Neural cell (in vitro differentiated cells): Measurements from ENCODE around the gene EPHA8. TPM values are rescaled to one million over a fixed set of nuclear protein-coding genes. Genes with fewer than 3 reads are reported as not detected.

ENCODE experiments used
- H2AFZ ChIP-seq: fragments of 200-600, 300-800 bp; sonication (generic), shearing (Covaris generic); 2 replicates; pipeline ENCODE4 v1.6.0; 2014; ENCODE audit warnings: low read depth, mild to moderate bottlenecking, antibody characterized with exemption, low read length, moderate library complexity
- H3F3A ChIP-seq: fragments of 200-600 bp; shearing (Covaris generic); 2 replicates; pipeline ENCODE4 v1.6.1; 2016; ENCODE audit warnings: mild to moderate bottlenecking, moderate library complexity, mixed read lengths, antibody characterized with exemption, low read length; ENCODE audit not compliant: insufficient read depth, poor library complexity, severe bottlenecking
- H3K27ac ChIP-seq: fragments of 200-600, 300-800 bp; sonication (generic), shearing (Covaris generic); 2 replicates; pipeline ENCODE4 v1.5.1; 2014; ENCODE audit warnings: mild to moderate bottlenecking, low read length, moderate library complexity
- H3K27me3 ChIP-seq: fragments of 300-800, 200-600 bp; sonication (generic), shearing (Covaris generic); 2 replicates; pipeline ENCODE4 v1.6.0; 2014; ENCODE audit warnings: mild to moderate bottlenecking, low read depth, low read length, moderate library complexity; ENCODE audit not compliant: insufficient read depth
- H3K36me3 ChIP-seq: fragments of 300-800, 200-600 bp; sonication (generic), shearing (Covaris generic); 2 replicates; pipeline ENCODE4 v1.5.1; 2014; ENCODE audit warnings: mild to moderate bottlenecking, antibody characterized with exemption, low read length, moderate library complexity; ENCODE audit not compliant: insufficient read depth
- H3K4me2 ChIP-seq: fragments of 300-800, 200-600 bp; sonication (generic), shearing (Covaris generic); 2 replicates; pipeline ENCODE4 v1.6.0; 2014; ENCODE audit warnings: mild to moderate bottlenecking, low read length
- H3K4me3 ChIP-seq: fragments of 300-800, 200-600 bp; sonication (generic), shearing (Covaris generic); 2 replicates; pipeline ENCODE4 v1.5.1; 2014; ENCODE audit warnings: mild to moderate bottlenecking, low read length, moderate library complexity
- H3K79me2 ChIP-seq: fragments of 200-600 bp; shearing (Covaris generic); replicated peaks from 2 replicates; pipeline ENCODE4 v1.6.0; 2014; ENCODE audit warnings: mild to moderate bottlenecking, low read length, moderate library complexity; ENCODE audit not compliant: insufficient read depth
- H3K9ac ChIP-seq: fragments of 300-800, 200-600 bp; sonication (generic), shearing (Covaris generic); 2 replicates; pipeline ENCODE4 v1.6.1; 2016; ENCODE audit warnings: mild to moderate bottlenecking, low read length, mixed read lengths
- H3K9me2 ChIP-seq: fragments of 200-600 bp; shearing (Covaris generic); 2 replicates; pipeline ENCODE4 v1.6.1; 2016; ENCODE audit warnings: mild to moderate bottlenecking, low read length, mixed read lengths; ENCODE audit not compliant: insufficient read depth
- H3K9me3 ChIP-seq: fragments of 200-600, 300-800 bp; sonication (generic), shearing (Covaris generic); 2 replicates; pipeline ENCODE4 v1.6.1; 2016; ENCODE audit warnings: mild to moderate bottlenecking, mixed run types, low read length, moderate library complexity, mixed read lengths
- H4K20me1 ChIP-seq: fragments of 200-600 bp; shearing (Covaris generic); 2 replicates; pipeline ENCODE4 v1.6.1; 2016; ENCODE audit warnings: mild to moderate bottlenecking, mixed run types; ENCODE audit not compliant: insufficient read depth
- EZH2 ChIP-seq: fragments of 200-600, 300-800 bp; shearing (Covaris generic), sonication (generic); IDR thresholded peaks from 2 replicates; pipeline ENCODE4 v1.6.1; 2014; ENCODE audit warnings: antibody characterized with exemption, low read length, borderline replicate concordance, mild to moderate bottlenecking; ENCODE audit not compliant: insufficient read depth, poor library complexity, severe bottlenecking
- MXI1 ChIP-seq: fragments of 450-650 bp; conservative IDR thresholded peaks from 2 replicates; pipeline ENCODE4 v1.6.1; 2014; ENCODE audit warnings: antibody characterized with exemption, mild to moderate bottlenecking; ENCODE audit not compliant: poor library complexity, severe bottlenecking
- POLR2AphosphoS5 ChIP-seq: IDR thresholded peaks from 2 replicates; pipeline ENCODE4 v1.6.1; 2012
- RAD21 ChIP-seq: fragments of 450-650 bp; conservative IDR thresholded peaks from 2 replicates; pipeline ENCODE4 v1.6.1; 2014; ENCODE audit warnings: antibody characterized with exemption, mild to moderate bottlenecking, moderate library complexity
- SMC3 ChIP-seq: fragments of 450-650 bp; conservative IDR thresholded peaks from 2 replicates; pipeline ENCODE4 v1.6.1; 2014; ENCODE audit warnings: antibody characterized with exemption, mild to moderate bottlenecking, moderate library complexity; ENCODE audit not compliant: poor library complexity
- TAF1 ChIP-seq: IDR thresholded peaks from 2 replicates; pipeline ENCODE4 v1.6.1; 2012; ENCODE audit warnings: low read depth
- polyA plus RNA-seq: library from polyadenylated mRNA; depleted of rRNA; stranded (reverse); fragments of >200 nt; gene quantifications from 2 replicates; pipeline ENCODE4 v1.2.3, GENCODE V29; 2014
- TF ChIP-seq, protein P1 (sequence below): IDR thresholded peaks from 2 replicates; pipeline ENCODE4 v1.6.1; 2012; ENCODE audit warnings: borderline replicate concordance
- TF ChIP-seq, protein P2 (sequence below): fragments of 450-650 bp; IDR thresholded peaks from 2 replicates; pipeline ENCODE4 v1.5.1; 2014; ENCODE audit warnings: antibody characterized with exemption, mild to moderate bottlenecking, moderate library complexity; ENCODE audit not compliant: poor library complexity, severe bottlenecking

EPHA8 gene
- polyA plus RNA-seq, 1 donor from 2014 or later = 4.7 TPM

DNA sequence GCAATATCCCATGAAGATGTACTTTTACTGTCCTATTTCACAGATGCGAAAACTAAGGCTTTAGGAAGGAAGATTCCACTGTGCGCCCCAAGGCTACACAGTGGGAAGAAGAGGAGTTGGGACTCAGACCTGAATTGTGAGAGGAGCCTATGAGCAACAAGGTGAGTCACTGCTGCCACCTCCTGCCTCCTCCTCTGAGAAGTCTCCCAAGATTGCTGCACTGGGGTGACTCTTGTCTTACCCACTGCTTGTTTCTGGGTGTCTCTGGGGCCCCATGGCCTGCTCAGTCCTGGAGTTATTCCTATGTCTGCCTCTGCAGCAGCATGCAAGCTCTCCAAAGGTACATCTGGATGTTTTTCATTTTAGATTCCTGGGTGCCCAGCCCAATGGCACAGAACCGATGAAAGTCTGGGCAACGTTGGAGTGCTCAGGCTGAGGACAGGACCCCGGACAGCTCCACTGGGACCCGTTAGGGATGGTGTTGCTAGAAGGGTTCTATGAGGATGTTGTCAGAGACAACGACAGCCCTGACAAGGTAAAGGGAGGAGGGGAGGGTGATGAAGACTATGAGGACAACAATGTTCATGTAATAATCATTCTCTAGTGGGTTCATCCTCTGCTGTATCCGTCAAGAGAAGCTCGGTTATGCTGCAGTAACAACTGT is 62.1 kb downstream of the EPHA8 start:
- Histone ChIP-seq H3K4me2 (no peak overlapping the region), H4K20me1 (no peaks in the 10 kb centered on the region), H2AFZ (no peak overlapping the region), H3K4me3 (peak overlapping the region; percentile 3), H3K9ac (no peak overlapping the region), H3K27ac (no peak overlapping the region), H3K9me3 (no peaks in the 10 kb centered on the region), H3K79me2 (no peaks in the 10 kb centered on the region), H3F3A (no peaks in the 10 kb centered on the region), H3K27me3 (no peaks in the 10 kb centered on the region), H3K36me3 (no peaks in the 10 kb centered on the region), H3K9me2 (no peaks in the 10 kb centered on the region)
- TF ChIP-seq SMC3 (no peak), POLR2AphosphoS5 (no peak), MXI1 (no peak)

DNA sequence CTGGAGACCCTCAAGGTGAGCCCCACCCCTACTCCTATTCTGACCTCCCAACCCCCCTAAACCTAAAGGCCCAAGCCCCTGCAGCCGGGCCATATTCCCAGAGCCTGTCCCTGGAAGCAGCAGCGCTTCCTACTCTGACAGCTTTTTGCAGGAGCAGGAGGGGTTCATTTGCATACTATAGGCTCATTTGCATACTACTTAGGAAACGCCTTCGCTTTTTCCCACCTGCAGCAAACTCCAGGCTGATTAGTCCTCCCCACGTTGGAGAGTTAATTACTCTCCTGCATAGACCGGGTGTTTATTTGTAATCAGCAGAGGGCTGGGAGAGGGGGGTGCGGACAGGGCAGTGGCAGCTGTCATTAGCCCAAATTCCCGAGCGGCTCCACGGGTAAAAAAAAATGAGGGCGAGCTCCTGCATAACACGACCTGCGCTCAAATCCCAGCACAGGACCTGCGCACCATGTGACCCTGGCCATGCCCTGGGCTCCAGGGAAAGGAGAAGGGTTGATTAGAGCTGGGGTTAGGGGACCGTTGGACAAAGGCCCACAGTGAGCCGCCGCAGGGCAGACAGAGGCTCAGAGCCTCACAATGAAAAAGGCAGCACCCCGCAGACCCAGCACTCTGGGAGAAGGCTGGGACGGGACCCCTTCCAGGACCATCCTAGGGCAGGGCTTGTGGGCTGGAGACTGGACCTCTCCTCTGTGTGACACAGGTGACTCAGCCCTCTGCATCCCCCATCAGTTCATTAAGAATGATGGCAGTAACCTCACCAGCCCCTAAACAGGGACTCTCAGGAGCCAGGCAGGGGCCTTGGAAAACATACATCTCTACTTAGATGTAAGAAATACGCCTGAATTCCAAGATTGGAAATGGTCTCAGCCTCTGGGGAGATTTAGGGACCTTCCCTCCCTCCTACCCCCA is 63.2 kb downstream of the EPHA8 start:
- TF ChIP-seq MXI1 (no peak), SMC3 (no peak), POLR2AphosphoS5 (no peak)
- TF ChIP-seq, protein P1, sequence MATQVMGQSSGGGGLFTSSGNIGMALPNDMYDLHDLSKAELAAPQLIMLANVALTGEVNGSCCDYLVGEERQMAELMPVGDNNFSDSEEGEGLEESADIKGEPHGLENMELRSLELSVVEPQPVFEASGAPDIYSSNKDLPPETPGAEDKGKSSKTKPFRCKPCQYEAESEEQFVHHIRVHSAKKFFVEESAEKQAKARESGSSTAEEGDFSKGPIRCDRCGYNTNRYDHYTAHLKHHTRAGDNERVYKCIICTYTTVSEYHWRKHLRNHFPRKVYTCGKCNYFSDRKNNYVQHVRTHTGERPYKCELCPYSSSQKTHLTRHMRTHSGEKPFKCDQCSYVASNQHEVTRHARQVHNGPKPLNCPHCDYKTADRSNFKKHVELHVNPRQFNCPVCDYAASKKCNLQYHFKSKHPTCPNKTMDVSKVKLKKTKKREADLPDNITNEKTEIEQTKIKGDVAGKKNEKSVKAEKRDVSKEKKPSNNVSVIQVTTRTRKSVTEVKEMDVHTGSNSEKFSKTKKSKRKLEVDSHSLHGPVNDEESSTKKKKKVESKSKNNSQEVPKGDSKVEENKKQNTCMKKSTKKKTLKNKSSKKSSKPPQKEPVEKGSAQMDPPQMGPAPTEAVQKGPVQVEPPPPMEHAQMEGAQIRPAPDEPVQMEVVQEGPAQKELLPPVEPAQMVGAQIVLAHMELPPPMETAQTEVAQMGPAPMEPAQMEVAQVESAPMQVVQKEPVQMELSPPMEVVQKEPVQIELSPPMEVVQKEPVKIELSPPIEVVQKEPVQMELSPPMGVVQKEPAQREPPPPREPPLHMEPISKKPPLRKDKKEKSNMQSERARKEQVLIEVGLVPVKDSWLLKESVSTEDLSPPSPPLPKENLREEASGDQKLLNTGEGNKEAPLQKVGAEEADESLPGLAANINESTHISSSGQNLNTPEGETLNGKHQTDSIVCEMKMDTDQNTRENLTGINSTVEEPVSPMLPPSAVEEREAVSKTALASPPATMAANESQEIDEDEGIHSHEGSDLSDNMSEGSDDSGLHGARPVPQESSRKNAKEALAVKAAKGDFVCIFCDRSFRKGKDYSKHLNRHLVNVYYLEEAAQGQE = no peak
- TF ChIP-seq, protein P2, sequence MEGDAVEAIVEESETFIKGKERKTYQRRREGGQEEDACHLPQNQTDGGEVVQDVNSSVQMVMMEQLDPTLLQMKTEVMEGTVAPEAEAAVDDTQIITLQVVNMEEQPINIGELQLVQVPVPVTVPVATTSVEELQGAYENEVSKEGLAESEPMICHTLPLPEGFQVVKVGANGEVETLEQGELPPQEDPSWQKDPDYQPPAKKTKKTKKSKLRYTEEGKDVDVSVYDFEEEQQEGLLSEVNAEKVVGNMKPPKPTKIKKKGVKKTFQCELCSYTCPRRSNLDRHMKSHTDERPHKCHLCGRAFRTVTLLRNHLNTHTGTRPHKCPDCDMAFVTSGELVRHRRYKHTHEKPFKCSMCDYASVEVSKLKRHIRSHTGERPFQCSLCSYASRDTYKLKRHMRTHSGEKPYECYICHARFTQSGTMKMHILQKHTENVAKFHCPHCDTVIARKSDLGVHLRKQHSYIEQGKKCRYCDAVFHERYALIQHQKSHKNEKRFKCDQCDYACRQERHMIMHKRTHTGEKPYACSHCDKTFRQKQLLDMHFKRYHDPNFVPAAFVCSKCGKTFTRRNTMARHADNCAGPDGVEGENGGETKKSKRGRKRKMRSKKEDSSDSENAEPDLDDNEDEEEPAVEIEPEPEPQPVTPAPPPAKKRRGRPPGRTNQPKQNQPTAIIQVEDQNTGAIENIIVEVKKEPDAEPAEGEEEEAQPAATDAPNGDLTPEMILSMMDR = no peak
- Histone ChIP-seq H3F3A (no peaks in the 10 kb centered on the region), H3K9me2 (no peaks in the 10 kb centered on the region), H3K27me3 (no peaks in the 10 kb centered on the region), H3K79me2 (no peaks in the 10 kb centered on the region), H3K4me3 (peak overlapping the region; percentile 3), H2AFZ (no peak overlapping the region), H3K36me3 (no peaks in the 10 kb centered on the region), H3K9me3 (no peaks in the 10 kb centered on the region), H3K27ac (no peak overlapping the region), H3K4me2 (no peak overlapping the region), H3K9ac (no peak overlapping the region), H4K20me1 (no peaks in the 10 kb centered on the region)

DNA sequence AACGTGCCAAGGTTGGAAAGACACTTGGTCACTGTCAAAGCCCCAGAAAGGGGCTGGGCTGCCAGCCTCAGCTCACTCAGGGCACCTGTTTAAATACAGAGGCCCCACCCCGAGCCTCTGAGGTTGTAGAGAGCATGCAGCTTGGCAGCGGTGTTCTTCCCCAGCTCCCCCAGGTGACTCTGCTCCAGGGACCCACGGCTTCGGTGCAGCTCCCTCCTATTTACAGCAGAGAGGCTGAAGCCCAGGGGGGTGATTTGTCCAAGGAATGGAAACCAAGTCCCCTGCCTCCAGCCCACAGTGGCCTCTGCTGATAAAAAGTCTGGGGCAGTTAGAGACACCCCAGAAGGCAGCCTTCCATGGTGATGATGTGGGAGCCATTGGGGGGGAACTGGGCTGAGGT is 64.0 kb downstream of the EPHA8 start:
- Histone ChIP-seq H3F3A (no peaks in the 10 kb centered on the region), H3K27ac (no peak overlapping the region), H3K9ac (no peak overlapping the region), H3K4me3 (no peak overlapping the region), H3K36me3 (no peaks in the 10 kb centered on the region), H2AFZ (no peak overlapping the region), H4K20me1 (no peaks in the 10 kb centered on the region), H3K9me2 (no peaks in the 10 kb centered on the region), H3K9me3 (no peaks in the 10 kb centered on the region), H3K4me2 (no peak overlapping the region), H3K27me3 (no peaks in the 10 kb centered on the region), H3K79me2 (no peaks in the 10 kb centered on the region)
- no peak for TF ChIP-seq TAF1
- TF ChIP-seq, protein P1 = no peak
- no peak for TF ChIP-seq RAD21
- TF ChIP-seq, protein P2 = no peak
- TF ChIP-seq SMC3 = no peak
- TF ChIP-seq EZH2 = no peak
- TF ChIP-seq MXI1 = no peak
